ENCODE data around the gene MTFMT. TPM values are rescaled to one million over a fixed set of nuclear protein-coding genes. Genes with fewer than 3 reads are reported as not detected.

Gene MTFMT
- total and polyA plus RNA-seq, 2 of the 13 experiments (the other 11 are each of a cell fraction or from before 2014, with no cell fraction given) = 9.9 to 23.2 TPM

- TF ChIP-seq TRAFD1 (CRISPR knock-in tag; IDR thresholded peaks at IDR 0.05; ENCODE audit: borderline replicate concordance) (no peak), HIC2 (CRISPR knock-in tag; IDR thresholded peaks at IDR 0.05; ENCODE audit: low read depth) (peak; percentile 88), NCOA5 (CRISPR knock-in tag; IDR thresholded peaks at IDR 0.05) (no peak), ADNP (CRISPR knock-in tag; IDR thresholded peaks at IDR 0.05) (no peak), RBM22 (optimal IDR thresholded peaks at IDR 0.05; ENCODE audit: low read length) (no peak), ZFP41 (CRISPR knock-in tag; IDR thresholded peaks at IDR 0.05; ENCODE audit: borderline replicate concordance) (no peak), SALL2 (CRISPR knock-in tag; IDR thresholded peaks at IDR 0.05) (peak; percentile 65), NR2F2 (IDR thresholded peaks at IDR 0.05; ENCODE audit: borderline replicate concordance, low read depth) (peak; percentile 62; the same call in 1 of the 2 replicates), ZNF749 (CRISPR knock-in tag; IDR thresholded peaks at IDR 0.05; ENCODE audit: borderline replicate concordance) (no peak), DNMT1 (CRISPR knock-in tag; IDR thresholded peaks at IDR 0.05) (no peak), MTA1 (CRISPR knock-in tag; IDR thresholded peaks at IDR 0.05; ENCODE audit: borderline replicate concordance) (peak; percentile 91), ZFYVE20 (CRISPR knock-in tag; IDR thresholded peaks at IDR 0.05; ENCODE audit: borderline replicate concordance, low read depth) (no peak), SMAD9 (CRISPR knock-in tag; IDR thresholded peaks at IDR 0.05) (no peak), ZSCAN20 (CRISPR knock-in tag; IDR thresholded peaks at IDR 0.05; ENCODE audit: borderline replicate concordance) (no peak), E2F5 (CRISPR knock-in tag; conservative IDR thresholded peaks at IDR 0.05) (peak; percentile 61), ZNF564 (CRISPR knock-in tag; IDR thresholded peaks at IDR 0.05) (no peak), MTF1 (CRISPR knock-in tag; IDR thresholded peaks at IDR 0.05) (no peak), RORA (CRISPR knock-in tag; IDR thresholded peaks at IDR 0.05) (no peak), STAT6 (CRISPR knock-in tag; IDR thresholded peaks at IDR 0.05; ENCODE audit: borderline replicate concordance) (no peak), THAP11 (CRISPR knock-in tag; IDR thresholded peaks at IDR 0.05) (peak; percentile 70), ZNF550 (CRISPR knock-in tag; IDR thresholded peaks at IDR 0.05; ENCODE audit: borderline replicate concordance) (no peak), HDAC6 (IDR thresholded peaks at IDR 0.05; ENCODE audit: low read depth, low read length) (no peak), KLF12 (CRISPR knock-in tag; IDR thresholded peaks at IDR 0.05; ENCODE audit: borderline replicate concordance) (0 out of 2 replicates have a peak, but pooled peaks have one; percentile 45)
Observed at GRCh38 chr15:65056868-65057548, 27.6 kb upstream of the MTFMT start (continued).
